OCI-LY3 (cell line): Measurements from ENCODE around the gene MEIOC.
"Not testable (repeated sequence)": the region's sequence is repeated elsewhere in the genome, so short reads cannot be mapped to it uniquely, and the experiment has no call there.

Source experiments
- H2AFZ ChIP-seq: fragments of 200-600, 300-600 bp; shearing (Covaris generic); 2 replicates; pipeline ENCODE4 v1.6.0; 2014; ENCODE audit warnings: antibody characterized with exemption, low read depth, low read length
- H3K27ac ChIP-seq: fragments of 200-600, 300-600 bp; sonication (generic); 2 replicates; pipeline ENCODE4 v1.5.1; 2014; ENCODE audit warnings: mild to moderate bottlenecking, low read length, moderate library complexity, mixed read lengths
- H3K27me3 ChIP-seq: fragments of 200-600, 300-600 bp; sonication (generic); 2 replicates; pipeline ENCODE4 v1.6.1; 2014; ENCODE audit warnings: low read depth, low read length, mixed read lengths
- H3K36me3 ChIP-seq: fragments of 200-600, 300-600 bp; sonication (generic); replicated peaks from 2 replicates; pipeline ENCODE3; 2014; ENCODE audit warnings: low read depth, low read length, mixed read lengths
- H3K4me1 ChIP-seq: fragments of 300-600, 200-600 bp; sonication (generic); 2 replicates; pipeline ENCODE4 v1.6.1; 2014; ENCODE audit warnings: low read length, mixed read lengths
- H3K4me2 ChIP-seq: fragments of 200-600, 300-600 bp; sonication (generic); 2 replicates; pipeline ENCODE4 v1.6.1; 2014; ENCODE audit warnings: low read length, mixed read lengths
- H3K4me3 ChIP-seq: fragments of 300-600, 200-600 bp; sonication (generic); 2 replicates; pipeline ENCODE4 v1.5.1; 2014; ENCODE audit warnings: antibody characterized with exemption, mild to moderate bottlenecking, low read length, moderate library complexity
- H3K79me2 ChIP-seq: fragments of 300-600, 200-600 bp; shearing (Covaris generic); 2 replicates; pipeline ENCODE4 v1.6.1; 2014; ENCODE audit warnings: mild to moderate bottlenecking, low read length, mixed read lengths
- H3K9ac ChIP-seq: fragments of 300-600, 200-600 bp; shearing (Covaris generic); 2 replicates; pipeline ENCODE4 v1.6.0; 2014; ENCODE audit warnings: mild to moderate bottlenecking, low read length, moderate library complexity
- H3K9me3 ChIP-seq: fragments of 200-600, 300-600 bp; shearing (Covaris generic); 2 replicates; pipeline ENCODE4 v1.6.1; 2014; ENCODE audit warnings: low read length, mixed read lengths; ENCODE audit not compliant: insufficient read depth
- H4K20me1 ChIP-seq: fragments of 200-600, 300-600 bp; sonication (generic); 2 replicates; pipeline ENCODE4 v1.6.1; 2016; ENCODE audit warnings: low read length, mixed read lengths; ENCODE audit not compliant: insufficient read depth
- CTCF ChIP-seq: fragments of 200-600, 300-600 bp; sonication (generic); IDR thresholded peaks from 2 replicates; pipeline ENCODE4 v1.5.1; 2014; ENCODE audit warnings: antibody characterized with exemption, low read length, low read depth
- EZH2phosphoT487 ChIP-seq: fragments of 200-600 bp; shearing (Covaris generic); IDR thresholded peaks from 2 replicates; pipeline ENCODE4 v1.6.1; 2018; ENCODE audit warnings: antibody characterized with exemption, mixed run types, low read depth

MEIOC gene

GRCh38 chr17:44629314-44629713, 27.0 kb upstream of the MEIOC start:
- Histone ChIP-seq H3K9ac (no peak overlapping the region), H3K36me3 (no peaks in the 10 kb centered on the region), H3K4me2 (no peak overlapping the region), H3K79me2 (no peaks in the 10 kb centered on the region), H4K20me1 (no peaks in the 10 kb centered on the region), H3K27ac (no peak overlapping the region), H3K9me3 (no peaks in the 10 kb centered on the region), H2AFZ (no peak overlapping the region), H3K4me1 (no peaks in the 10 kb centered on the region), H3K27me3 (no peaks in the 10 kb centered on the region), H3K4me3 (no peak overlapping the region)
- TF ChIP-seq CTCF (no peak), EZH2phosphoT487 (no peak)

GRCh38 chr17:44630703-44631102, 25.6 kb upstream of the MEIOC start:
- H3K27ac ChIP-seq: no peak overlapping the region
- H3K4me3 ChIP-seq: no peak overlapping the region
- H3K4me1 ChIP-seq: no peaks in the 10 kb centered on the region
- no peak overlapping the region for H2AFZ ChIP-seq
- H3K9ac ChIP-seq: no peak overlapping the region
- no peak overlapping the region for H3K4me2 ChIP-seq
- H3K79me2 ChIP-seq: no peaks in the 10 kb centered on the region
- no peaks in the 10 kb centered on the region for H3K36me3 ChIP-seq
- no peaks in the 10 kb centered on the region for H3K27me3 ChIP-seq
- TF ChIP-seq EZH2phosphoT487 (no peak), CTCF (no peak)
- no peaks in the 10 kb centered on the region for H3K9me3 ChIP-seq
- H4K20me1 ChIP-seq: no peaks in the 10 kb centered on the region

- TF ChIP-seq EZH2phosphoT487 (no peak), CTCF (no peak)
- no peaks in the 10 kb centered on the region for H3K27me3 ChIP-seq
Measured at GRCh38 chr17:44633998-44634397, 22.3 kb upstream of the MEIOC start.

GRCh38 chr17:44634401-44634800, 21.9 kb upstream of the MEIOC start:
- not testable (repeated sequence) for H3K9me3 ChIP-seq, H3K27ac ChIP-seq, H4K20me1 ChIP-seq, H3K79me2 ChIP-seq, H3K36me3 ChIP-seq, H3K27me3 ChIP-seq, H3K4me2 ChIP-seq, H3K4me3 ChIP-seq, H2AFZ ChIP-seq, H3K4me1 ChIP-seq, H3K9ac ChIP-seq

More at GRCh38 chr17:44633998-44634397, 22.3 kb upstream of the MEIOC start:
- H3K4me2 ChIP-seq: no peak overlapping the region
- no peaks in the 10 kb centered on the region for H3K4me1 ChIP-seq
- no peaks in the 10 kb centered on the region for H3K79me2 ChIP-seq
- H3K27ac ChIP-seq: no peak overlapping the region
- H4K20me1 ChIP-seq: no peaks in the 10 kb centered on the region
- H3K36me3 ChIP-seq: no peaks in the 10 kb centered on the region
- H3K4me3 ChIP-seq: no peak overlapping the region
- no peaks in the 10 kb centered on the region for H3K9me3 ChIP-seq
- H3K9ac ChIP-seq: no peak overlapping the region
- no peak overlapping the region for H2AFZ ChIP-seq

- H4K20me1 ChIP-seq: no peaks in the 10 kb centered on the region
- H2AFZ ChIP-seq: no peak overlapping the region
Measured at GRCh38 chr17:44636562-44636961, 19.7 kb upstream of the MEIOC start.

More at GRCh38 chr17:44636562-44636961, 19.7 kb upstream of the MEIOC start:
- no peaks in the 10 kb centered on the region for H3K79me2 ChIP-seq
- H3K9me3 ChIP-seq: no peaks in the 10 kb centered on the region
- H3K4me3 ChIP-seq: no peak overlapping the region
- no peaks in the 10 kb centered on the region for H3K4me1 ChIP-seq
- no peak overlapping the region for H3K27ac ChIP-seq
- no peak overlapping the region for H3K9ac ChIP-seq
- H3K4me2 ChIP-seq: no peak overlapping the region
- no peaks in the 10 kb centered on the region for H3K27me3 ChIP-seq
- H3K36me3 ChIP-seq: no peaks in the 10 kb centered on the region
- TF ChIP-seq EZH2phosphoT487 (no peak), CTCF (peak; percentile 51)
